Smooth muscle cell (in vitro differentiated cells): ENCODE measurements around the gene PLA2G1B. TPM values are rescaled to one million over a fixed set of nuclear protein-coding genes. Genes with fewer than 3 reads are reported as not detected.
A peak's percentile ranks its signal among the peaks of the same experiment; 100 is the strongest.

Source experiments
- DNase-seq: peaks from one replicate; lab custom pipeline; 2025; ENCODE audit not compliant: unreplicated experiment; lab: John Stamatoyannopoulos, UW
- H2AFZ ChIP-seq: fragments of 200-600 bp; sonication (generic); 2 replicates; pipeline ENCODE4 v1.6.0; 2016; ENCODE audit warnings: antibody characterized with exemption, low read depth, mild to moderate bottlenecking
- H3F3A ChIP-seq: fragments of 200-600 bp; sonication (generic); 2 replicates; pipeline ENCODE4 v1.6.0; 2017; ENCODE audit warnings: antibody characterized with exemption, low read depth
- H3K27ac ChIP-seq: fragments of 200-600 bp; sonication (generic); 2 replicates; pipeline ENCODE4 v1.5.1; 2016; ENCODE audit warnings: low read depth, mild to moderate bottlenecking
- H3K27me3 ChIP-seq: fragments of 200-600 bp; sonication (generic); 2 replicates; pipeline ENCODE4 v1.6.1; 2016; ENCODE audit warnings: low read depth, mild to moderate bottlenecking
- H3K36me3 ChIP-seq: fragments of 200-600 bp; sonication (generic); 2 replicates; pipeline ENCODE4 v1.5.1; 2016; ENCODE audit warnings: low read depth
- H3K4me1 ChIP-seq: fragments of 200-600 bp; sonication (generic); 2 replicates; pipeline ENCODE4 v1.5.1; 2016; ENCODE audit warnings: low read depth
- H3K4me2 ChIP-seq: fragments of 200-600 bp; sonication (generic); 2 replicates; pipeline ENCODE4 v1.6.0; 2016; ENCODE audit warnings: mild to moderate bottlenecking
- H3K4me3 ChIP-seq: fragments of 200-600 bp; sonication (generic); 2 replicates; pipeline ENCODE4 v1.5.1; 2016; ENCODE audit warnings: mild to moderate bottlenecking
- H3K79me2 ChIP-seq: fragments of 200-600 bp; sonication (generic); 2 replicates; pipeline ENCODE4 v1.6.0; 2016; ENCODE audit warnings: low read depth, mild to moderate bottlenecking
- H3K9ac ChIP-seq: fragments of 200-600 bp; sonication (generic); 2 replicates; pipeline ENCODE4 v1.6.0; 2016; ENCODE audit warnings: low read depth
- H3K9me3 ChIP-seq: fragments of 200-600 bp; sonication (generic); replicated peaks from 2 replicates; pipeline ENCODE4 v1.5.1; 2016; ENCODE audit warnings: low read depth
- H4K20me1 ChIP-seq: fragments of 200-600 bp; sonication (generic); 2 replicates; pipeline ENCODE4 v1.6.0; 2016; ENCODE audit warnings: low read depth
- CTCF ChIP-seq: fragments of 200-600 bp; sonication (generic); IDR thresholded peaks from 2 replicates; pipeline ENCODE4 v1.5.1; 2017; ENCODE audit warnings: borderline replicate concordance, mild to moderate bottlenecking, antibody characterized with exemption; ENCODE audit not compliant: insufficient read depth, poor library complexity, severe bottlenecking
- WGBS: methylation state at CpG from one replicate; pipeline ENCODE4 v1.1.7; 2016; ENCODE audit warnings: low lambda C conversion rate; 5-methylcytosine and 5-hydroxymethylcytosine counted together
- polyA plus RNA-seq: library from polyadenylated mRNA; unstranded; fragments of >200 nt; fragmentation: Nextera tagmentation; extraction: Ambion mirVana; gene quantifications from 2 replicates; pipeline ENCODE4 v1.2.1, GENCODE V29; 2016
- total RNA-seq: library from RNA; depleted of rRNA; stranded (reverse); fragments of >200 nt; gene quantifications from 2 replicates; pipeline ENCODE4 v1.2.3, GENCODE V29; 2014

PLA2G1B gene
- total and polyA plus RNA-seq, 2 experiments from 2014 or later: not detected

GRCh38 chr12:120317224-120318105 lies 10.1 kb downstream of the PLA2G1B start:
- Histone ChIP-seq H3K79me2 (no peaks in the 10 kb centered on the region), H3K27me3 (no peaks in the 10 kb centered on the region)
- peak; percentile 43 for TF ChIP-seq CTCF

GRCh38 chr12:120316798-120317223 lies 10.8 kb downstream of the PLA2G1B start:
- Histone ChIP-seq H3K4me1 (peaks cover 7% of the 10 kb centered on the region), H3K27me3 (no peaks in the 10 kb centered on the region), H3K9me3 (no peaks in the 10 kb centered on the region), H3K27ac (peak overlapping the region; percentile 88), H3K36me3 (no peaks in the 10 kb centered on the region), H3F3A (peaks cover 3% of the 10 kb centered on the region), H3K4me3 (peak overlapping the region; percentile 66), H3K9ac (peak overlapping the region; percentile 87), H2AFZ (peak overlapping the region; percentile 91), H4K20me1 (no peaks in the 10 kb centered on the region), H3K79me2 (no peaks in the 10 kb centered on the region), H3K4me2 (peak overlapping the region; percentile 97)
- WGBS: 74% methylated on average over 8 of the region's 9 CpGs
- no peak for TF ChIP-seq CTCF
- DNase-seq: no peak

More at GRCh38 chr12:120317224-120318105, 10.1 kb downstream of the PLA2G1B start:
- DNase-seq: peak; percentile 96
- Histone ChIP-seq H3K36me3 (no peaks in the 10 kb centered on the region), H3K4me2 (peak overlapping the region; percentile 97), H3K4me3 (peak overlapping the region; percentile 66), H3K9me3 (no peaks in the 10 kb centered on the region), H3K27ac (peak overlapping the region; percentile 88), H3F3A (peaks cover 3% of the 10 kb centered on the region), H3K9ac (peak overlapping the region; percentile 87), H3K4me1 (peaks cover 7% of the 10 kb centered on the region), H2AFZ (peak overlapping the region; percentile 91), H4K20me1 (no peaks in the 10 kb centered on the region)
- 5% methylated on average over 39 of the region's 42 CpGs for WGBS

GRCh38 chr12:120314220-120314619 lies 13.4 kb downstream of the PLA2G1B start:
- no peaks in the 10 kb centered on the region for H3K27me3 ChIP-seq
- TF ChIP-seq CTCF: no peak
- 59% methylated on average over 5 of the region's 5 CpGs for WGBS
- no peaks in the 10 kb centered on the region for H3K79me2 ChIP-seq
- DNase-seq: no peak
- H3K4me3 ChIP-seq: no peak overlapping the region
- peaks cover 3% of the 10 kb centered on the region for H3F3A ChIP-seq
- H3K27ac ChIP-seq: no peak overlapping the region
- no peaks in the 10 kb centered on the region for H3K36me3 ChIP-seq
- no peak overlapping the region for H3K9ac ChIP-seq
- H3K4me2 ChIP-seq: no peak overlapping the region
- peaks cover 7% of the 10 kb centered on the region for H3K4me1 ChIP-seq
- no peaks in the 10 kb centered on the region for H3K9me3 ChIP-seq
- no peak overlapping the region for H2AFZ ChIP-seq
- no peaks in the 10 kb centered on the region for H4K20me1 ChIP-seq
